NB4 (cell line): ENCODE data around the gene SLC8A2.

Source experiments
- CTCF ChIP-seq: IDR thresholded peaks from one replicate; pipeline ENCODE4 v1.5.1; 2012; ENCODE audit warnings: low read depth, low read length
- MAX ChIP-seq: IDR thresholded peaks from 2 replicates; pipeline ENCODE4 v1.6.1; 2011; ENCODE audit warnings: low read depth, low read length
- POLR2A ChIP-seq: IDR thresholded peaks from 2 replicates; pipeline ENCODE4 v1.6.1; 2011; ENCODE audit warnings: mild to moderate bottlenecking; ENCODE audit not compliant: insufficient read length; ENCODE audit errors: extremely low read depth

GRCh38 chr19:47494211-47494547 lies 22.5 kb upstream of the SLC8A2 start:
- TF ChIP-seq CTCF (no peak), POLR2A (no peak), MAX (no peak)
